Measurements from ENCODE around the gene DAPP1.

The DAPP1 gene

DNA sequence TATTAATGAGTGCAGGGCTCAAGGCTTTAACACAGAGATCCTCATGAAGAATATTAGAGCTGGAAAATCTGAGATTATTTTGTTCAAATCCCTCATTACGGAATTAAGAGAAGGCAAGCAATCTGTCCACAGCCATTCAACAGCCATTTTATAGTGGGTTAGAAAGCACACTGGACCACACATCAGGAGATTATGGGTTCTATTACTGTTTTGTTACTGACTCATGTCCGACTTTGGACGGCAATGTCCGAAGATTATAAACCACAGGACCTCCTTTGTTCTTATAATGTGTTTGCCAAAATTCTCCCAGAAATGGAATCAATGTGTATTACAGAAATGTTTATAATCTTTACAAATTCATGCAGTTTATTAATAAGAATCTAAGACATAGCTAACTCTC lies 69.5 kb downstream of the DAPP1 start:
- H3K4me2 ChIP-seq (ENCODE audit: low read depth, low read length, poor library complexity, severe bottlenecking): no peak overlapping the region
- no peak overlapping the region for H3K9ac ChIP-seq (ENCODE audit: low read depth, low read length, poor library complexity, severe bottlenecking)
- H3K36me3 ChIP-seq (ENCODE audit: insufficient read depth, low read length): peaks cover 22% of the 10 kb centered on the region; the same call in 1 of the 2 replicates
- H3F3A ChIP-seq (ENCODE audit: low read depth): no peaks in the 10 kb centered on the region
- no peaks in the 10 kb centered on the region for H3K27me3 ChIP-seq (ENCODE audit: insufficient read depth, low read length, poor library complexity, severe bottlenecking)
- TF ChIP-seq, protein P1, sequence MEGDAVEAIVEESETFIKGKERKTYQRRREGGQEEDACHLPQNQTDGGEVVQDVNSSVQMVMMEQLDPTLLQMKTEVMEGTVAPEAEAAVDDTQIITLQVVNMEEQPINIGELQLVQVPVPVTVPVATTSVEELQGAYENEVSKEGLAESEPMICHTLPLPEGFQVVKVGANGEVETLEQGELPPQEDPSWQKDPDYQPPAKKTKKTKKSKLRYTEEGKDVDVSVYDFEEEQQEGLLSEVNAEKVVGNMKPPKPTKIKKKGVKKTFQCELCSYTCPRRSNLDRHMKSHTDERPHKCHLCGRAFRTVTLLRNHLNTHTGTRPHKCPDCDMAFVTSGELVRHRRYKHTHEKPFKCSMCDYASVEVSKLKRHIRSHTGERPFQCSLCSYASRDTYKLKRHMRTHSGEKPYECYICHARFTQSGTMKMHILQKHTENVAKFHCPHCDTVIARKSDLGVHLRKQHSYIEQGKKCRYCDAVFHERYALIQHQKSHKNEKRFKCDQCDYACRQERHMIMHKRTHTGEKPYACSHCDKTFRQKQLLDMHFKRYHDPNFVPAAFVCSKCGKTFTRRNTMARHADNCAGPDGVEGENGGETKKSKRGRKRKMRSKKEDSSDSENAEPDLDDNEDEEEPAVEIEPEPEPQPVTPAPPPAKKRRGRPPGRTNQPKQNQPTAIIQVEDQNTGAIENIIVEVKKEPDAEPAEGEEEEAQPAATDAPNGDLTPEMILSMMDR (conservative IDR thresholded peaks at IDR 0.05; ENCODE audit: low read length): no peak
- no peak for TF ChIP-seq EZH2phosphoT487 (IDR thresholded peaks at IDR 0.05; ENCODE audit: borderline replicate concordance)
- H3K79me2 ChIP-seq (ENCODE audit: insufficient read depth, low read length): peaks cover 13% of the 10 kb centered on the region
- no peaks in the 10 kb centered on the region for H3K9me2 ChIP-seq (replicated peaks; ENCODE audit: low read depth, low read length)
- peaks cover 19% of the 10 kb centered on the region for H3K4me1 ChIP-seq (ENCODE audit: insufficient read depth, low read length, poor library complexity, severe bottlenecking)
- no peak overlapping the region for H2AFZ ChIP-seq (ENCODE audit: low read length)
- H3K4me3 ChIP-seq (ENCODE audit: low read length, poor library complexity, severe bottlenecking): no peak overlapping the region
- H4K20me1 ChIP-seq (ENCODE audit: insufficient read depth, low read length, poor library complexity, severe bottlenecking): peaks cover 4% of the 10 kb centered on the region
- H3K9me3 ChIP-seq (ENCODE audit: insufficient read depth, low read depth, low read length): no peaks in the 10 kb centered on the region

DNA sequence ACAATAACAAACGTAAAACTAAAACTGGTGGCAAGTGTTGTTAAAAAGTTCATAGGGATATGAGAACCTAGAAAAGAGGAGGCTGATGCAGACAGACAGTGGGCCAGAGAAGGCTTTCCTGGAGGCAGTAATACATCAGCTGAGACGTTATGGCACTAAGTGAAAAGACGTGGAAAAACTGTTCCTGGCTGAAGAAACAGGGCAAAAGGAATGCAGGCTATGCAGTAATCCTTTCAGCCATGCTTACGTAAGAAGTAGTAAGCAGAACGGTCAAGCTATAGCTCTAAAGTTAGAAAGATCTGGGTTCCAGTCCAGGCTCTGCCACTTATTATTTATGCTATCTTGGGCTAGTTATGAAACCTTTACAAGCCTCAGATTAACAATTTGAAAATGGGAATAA lies 71.2 kb downstream of the DAPP1 start:
- no peaks in the 10 kb centered on the region for H3K9me2 ChIP-seq (replicated peaks; ENCODE audit: low read depth, low read length)
- H3K9ac ChIP-seq (ENCODE audit: low read depth, low read length, poor library complexity, severe bottlenecking): peak overlapping the region; percentile 3
- peaks cover 28% of the 10 kb centered on the region for H3K79me2 ChIP-seq (ENCODE audit: insufficient read depth, low read length)

DNA sequence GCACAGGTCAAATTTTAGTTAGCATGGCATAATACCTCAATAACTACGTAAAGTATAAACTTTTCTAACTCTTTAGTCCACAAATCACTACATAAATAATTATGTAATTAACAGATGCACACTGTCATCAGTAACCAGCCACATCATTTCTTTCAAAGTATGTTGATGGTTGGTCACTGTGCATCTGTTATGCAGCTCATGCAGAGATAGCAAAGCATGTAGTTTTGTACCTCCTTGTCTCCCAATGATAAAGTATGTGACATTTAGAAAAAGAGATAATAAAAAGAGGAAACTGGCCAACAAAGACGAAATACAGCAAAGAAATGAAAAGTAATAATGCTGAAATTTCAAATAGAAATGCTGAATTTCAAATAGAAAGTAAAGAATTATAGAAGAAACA lies 74.7 kb downstream of the DAPP1 start:
- Histone ChIP-seq H3K79me2 (ENCODE audit: insufficient read depth, low read length) (peaks cover 41% of the 10 kb centered on the region), H3K9ac (ENCODE audit: low read depth, low read length, poor library complexity, severe bottlenecking) (peak overlapping the region; percentile 3), H4K20me1 (ENCODE audit: insufficient read depth, low read length, poor library complexity, severe bottlenecking) (peaks cover 12% of the 10 kb centered on the region)

More for the DNA sequence above, 71.2 kb downstream of the DAPP1 start:
- no peak overlapping the region for H2AFZ ChIP-seq (ENCODE audit: low read length)
- no peaks in the 10 kb centered on the region for H3K9me3 ChIP-seq (ENCODE audit: insufficient read depth, low read depth, low read length)
- no peaks in the 10 kb centered on the region for H3F3A ChIP-seq (ENCODE audit: low read depth)
- H3K4me3 ChIP-seq (ENCODE audit: low read length, poor library complexity, severe bottlenecking): no peak overlapping the region
- peaks cover 27% of the 10 kb centered on the region for H3K4me1 ChIP-seq (ENCODE audit: insufficient read depth, low read length, poor library complexity, severe bottlenecking)
- peaks cover 11% of the 10 kb centered on the region; the same call in 1 of the 2 replicates for H3K36me3 ChIP-seq (ENCODE audit: insufficient read depth, low read length)
- H3K4me2 ChIP-seq (ENCODE audit: low read depth, low read length, poor library complexity, severe bottlenecking): no peak overlapping the region
- no peak for TF ChIP-seq EZH2phosphoT487 (IDR thresholded peaks at IDR 0.05; ENCODE audit: borderline replicate concordance)
- TF ChIP-seq, protein P1 (conservative IDR thresholded peaks at IDR 0.05; ENCODE audit: low read length): no peak
- H4K20me1 ChIP-seq (ENCODE audit: insufficient read depth, low read length, poor library complexity, severe bottlenecking): peaks cover 4% of the 10 kb centered on the region
- no peaks in the 10 kb centered on the region for H3K27me3 ChIP-seq (ENCODE audit: insufficient read depth, low read length, poor library complexity, severe bottlenecking)

More for the DNA sequence above, 74.7 kb downstream of the DAPP1 start:
- Histone ChIP-seq H3K4me2 (ENCODE audit: low read depth, low read length, poor library complexity, severe bottlenecking) (peak overlapping the region; percentile 92), H3K36me3 (ENCODE audit: insufficient read depth, low read length) (no peaks in the 10 kb centered on the region), H3K9me3 (ENCODE audit: insufficient read depth, low read depth, low read length) (no peaks in the 10 kb centered on the region), H3F3A (ENCODE audit: low read depth) (0 out of 2 replicates have a peak, but pooled peaks cover 2% of the 10 kb centered on the region), H2AFZ (ENCODE audit: low read length) (no peak overlapping the region), H3K27me3 (ENCODE audit: insufficient read depth, low read length, poor library complexity, severe bottlenecking) (peaks cover 4% of the 10 kb centered on the region), H3K4me1 (ENCODE audit: insufficient read depth, low read length, poor library complexity, severe bottlenecking) (peaks cover 39% of the 10 kb centered on the region), H3K9me2 (replicated peaks; ENCODE audit: low read depth, low read length) (no peaks in the 10 kb centered on the region), H3K4me3 (ENCODE audit: low read length, poor library complexity, severe bottlenecking) (peak overlapping the region; percentile 100)
- no peak for TF ChIP-seq EZH2phosphoT487 (IDR thresholded peaks at IDR 0.05; ENCODE audit: borderline replicate concordance)
- TF ChIP-seq, protein P1 (conservative IDR thresholded peaks at IDR 0.05; ENCODE audit: low read length): no peak

Data from Loucy (cell line).